IPS DF 6.9 (cell line): ENCODE results near the gene ZNF214.

Source experiments
- DNase-seq: peaks from one replicate; pipeline ENCODE4 v3.0.0-alpha.2; 2013; ENCODE audit warnings: low read depth, low spot score
- H3K27ac ChIP-seq: one replicate; pipeline ENCODE4 v1.5.1; 2013; ENCODE audit warnings: low read length, control low read depth
- H3K27me3 ChIP-seq: 2 replicates; pipeline ENCODE4 v1.6.1; 2013; ENCODE audit warnings: mild to moderate bottlenecking, low read length; ENCODE audit not compliant: control insufficient read depth, insufficient read depth
- H3K36me3 ChIP-seq: 2 replicates; pipeline ENCODE4 v1.6.1; 2013; ENCODE audit warnings: low read length; ENCODE audit not compliant: control insufficient read depth, insufficient read depth
- H3K4me1 ChIP-seq: 2 replicates; pipeline ENCODE4 v1.6.1; 2013; ENCODE audit warnings: low read length; ENCODE audit not compliant: control insufficient read depth, insufficient read depth
- H3K4me3 ChIP-seq: 2 replicates; pipeline ENCODE4 v1.5.1; 2013; ENCODE audit warnings: mild to moderate bottlenecking, low read length
- H3K9me3 ChIP-seq: 2 replicates; pipeline ENCODE4 v1.6.1; 2013; ENCODE audit warnings: low read length, inconsistent platforms; ENCODE audit not compliant: control insufficient read depth, insufficient read depth
- WGBS: extraction: QIAGEN DNeasy Blood & Tissue Kit; methylation state at CpG from one replicate; pipeline ENCODE4 v1.1.7; 2013; ENCODE audit warnings: mixed read lengths, missing lambda C conversion rate; ENCODE audit not compliant: insufficient read length, insufficient coverage; 5-methylcytosine and 5-hydroxymethylcytosine counted together

ZNF214 gene

DNA sequence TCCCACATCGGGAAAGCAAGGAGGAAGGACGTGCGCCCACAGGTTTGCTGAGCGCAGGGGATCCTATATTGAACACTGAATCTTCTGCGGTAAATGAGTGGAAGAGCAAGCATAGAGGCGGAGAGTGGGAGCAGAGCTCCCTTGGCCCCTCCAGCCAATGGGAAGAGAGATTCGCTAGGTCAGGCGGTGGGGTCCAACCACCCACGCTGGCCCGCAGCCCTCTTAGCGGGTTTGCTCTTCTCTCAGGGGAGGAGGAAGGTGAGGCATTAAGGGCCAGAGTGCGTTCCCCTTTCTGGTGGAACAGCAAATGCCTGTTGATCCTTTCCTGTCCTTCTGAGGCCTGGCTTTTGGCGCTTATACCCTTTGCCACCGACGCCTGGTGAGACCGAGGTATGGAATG lies 10.7 kb upstream of the ZNF214 start:
- H3K27me3 ChIP-seq = no peaks in the 10 kb centered on the region
- H3K36me3 ChIP-seq = no peaks in the 10 kb centered on the region
- no peaks in the 10 kb centered on the region for H3K9me3 ChIP-seq
- DNase-seq = no peak
- WGBS = no CpG with 5 or more reads among the region's 16 CpGs
- H3K4me1 ChIP-seq = no peaks in the 10 kb centered on the region
- no peak overlapping the region for H3K4me3 ChIP-seq
- H3K27ac ChIP-seq = no peak overlapping the region

DNA sequence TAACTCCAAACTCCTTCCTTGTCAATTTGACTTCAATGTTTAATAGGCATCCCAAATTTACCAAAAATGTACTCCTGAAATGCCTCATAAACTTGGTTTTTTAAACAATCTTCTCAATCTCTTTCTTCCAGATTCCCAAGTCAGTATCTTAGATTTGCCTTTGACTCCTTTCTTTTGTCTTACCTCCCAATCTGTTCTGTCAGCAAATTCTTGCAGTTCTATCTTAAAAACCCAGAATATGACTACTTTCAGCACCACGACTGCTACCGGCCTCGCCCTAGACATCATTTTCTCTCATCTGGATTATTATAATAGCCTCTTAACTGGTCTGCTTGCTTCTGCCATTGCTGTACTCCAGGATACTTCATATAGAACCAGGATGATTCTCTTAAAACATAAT lies 8.0 kb upstream of the ZNF214 start:
- H3K4me3 ChIP-seq = no peak overlapping the region
- H3K27ac ChIP-seq = no peak overlapping the region
- H3K9me3 ChIP-seq = no peaks in the 10 kb centered on the region
- no peaks in the 10 kb centered on the region for H3K36me3 ChIP-seq
- no peak for DNase-seq
- no CpG with 5 or more reads among the region's 3 CpGs for WGBS
- H3K27me3 ChIP-seq = no peaks in the 10 kb centered on the region
- H3K4me1 ChIP-seq = no peaks in the 10 kb centered on the region

- whole genome bisulfite sequencing = no CpG with 5 or more reads among the region's 5 CpGs
- Histone ChIP-seq H3K27ac (no peak overlapping the region), H3K9me3 (no peaks in the 10 kb centered on the region), H3K27me3 (no peaks in the 10 kb centered on the region), H3K4me1 (no peaks in the 10 kb centered on the region), H3K4me3 (no peak overlapping the region), H3K36me3 (no peaks in the 10 kb centered on the region)
- no peak for DNase-seq
Observed at GRCh38 chr11:7021318-7021717, 1.2 kb upstream of the ZNF214 start.

- Histone ChIP-seq H3K4me1 (no peaks in the 10 kb centered on the region), H3K27ac (no peak overlapping the region), H3K4me3 (peak overlapping the region; percentile 67), H3K27me3 (no peaks in the 10 kb centered on the region), H3K36me3 (no peaks in the 10 kb centered on the region), H3K9me3 (no peaks in the 10 kb centered on the region)
- no CpG with 5 or more reads among the region's 26 CpGs for WGBS
- no peak for DNase-seq
Observed at GRCh38 chr11:7019500-7020182, 505 bp downstream of the ZNF214 start.

DNA sequence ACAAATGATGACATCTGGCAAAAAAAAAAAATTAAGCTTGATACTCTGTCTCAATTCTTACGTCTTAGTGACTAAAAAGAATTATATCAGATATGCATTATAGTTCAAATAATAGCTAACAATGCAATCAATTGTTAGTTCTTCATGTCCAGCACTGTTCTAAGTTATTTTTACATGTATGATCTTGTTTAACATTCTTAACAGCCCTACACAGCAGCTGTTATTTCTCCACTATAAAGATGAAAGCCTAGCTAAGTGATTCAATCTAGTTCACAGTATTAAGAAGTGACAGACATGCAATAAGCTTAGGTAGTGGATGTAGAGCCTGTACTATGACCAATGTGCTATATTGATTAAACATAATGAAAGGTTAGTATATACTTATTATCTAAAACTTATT lies 4.1 kb downstream of the ZNF214 start:
- no peaks in the 10 kb centered on the region for H3K4me1 ChIP-seq
- H3K27me3 ChIP-seq = no peaks in the 10 kb centered on the region
- no CpG with 5 or more reads among the region's 1 CpG for WGBS
- no peaks in the 10 kb centered on the region for H3K36me3 ChIP-seq
- H3K9me3 ChIP-seq = no peaks in the 10 kb centered on the region
- H3K4me3 ChIP-seq = no peak overlapping the region
- DNase-seq = no peak
- H3K27ac ChIP-seq = no peak overlapping the region

- Histone ChIP-seq H3K27me3 (no peaks in the 10 kb centered on the region), H3K27ac (no peak overlapping the region), H3K4me3 (no peak overlapping the region), H3K9me3 (no peaks in the 10 kb centered on the region), H3K36me3 (no peaks in the 10 kb centered on the region), H3K4me1 (no peaks in the 10 kb centered on the region)
- WGBS = no CpG with 5 or more reads among the region's 1 CpG
- DNase-seq = no peak
Observed at GRCh38 chr11:7014118-7014517, 6.0 kb downstream of the ZNF214 start.

- H3K4me3 ChIP-seq = no peak overlapping the region
- H3K27ac ChIP-seq = no peak overlapping the region
- H3K4me1 ChIP-seq = no peaks in the 10 kb centered on the region
- H3K27me3 ChIP-seq = no peaks in the 10 kb centered on the region
- no peaks in the 10 kb centered on the region for H3K36me3 ChIP-seq
- no CpG with 5 or more reads among the region's 3 CpGs for WGBS
- DNase-seq = no peak
- no peaks in the 10 kb centered on the region for H3K9me3 ChIP-seq
Observed at GRCh38 chr11:7004482-7004881, 15.7 kb downstream of the ZNF214 start.

- Histone ChIP-seq H3K9me3 (no peaks in the 10 kb centered on the region), H3K4me1 (no peaks in the 10 kb centered on the region), H3K4me3 (no peak overlapping the region), H3K27ac (no peak overlapping the region), H3K27me3 (no peaks in the 10 kb centered on the region), H3K36me3 (no peaks in the 10 kb centered on the region)
- DNase-seq = no peak
Observed at GRCh38 chr11:6995703-6996102, 24.4 kb downstream of the ZNF214 start.

DNA sequence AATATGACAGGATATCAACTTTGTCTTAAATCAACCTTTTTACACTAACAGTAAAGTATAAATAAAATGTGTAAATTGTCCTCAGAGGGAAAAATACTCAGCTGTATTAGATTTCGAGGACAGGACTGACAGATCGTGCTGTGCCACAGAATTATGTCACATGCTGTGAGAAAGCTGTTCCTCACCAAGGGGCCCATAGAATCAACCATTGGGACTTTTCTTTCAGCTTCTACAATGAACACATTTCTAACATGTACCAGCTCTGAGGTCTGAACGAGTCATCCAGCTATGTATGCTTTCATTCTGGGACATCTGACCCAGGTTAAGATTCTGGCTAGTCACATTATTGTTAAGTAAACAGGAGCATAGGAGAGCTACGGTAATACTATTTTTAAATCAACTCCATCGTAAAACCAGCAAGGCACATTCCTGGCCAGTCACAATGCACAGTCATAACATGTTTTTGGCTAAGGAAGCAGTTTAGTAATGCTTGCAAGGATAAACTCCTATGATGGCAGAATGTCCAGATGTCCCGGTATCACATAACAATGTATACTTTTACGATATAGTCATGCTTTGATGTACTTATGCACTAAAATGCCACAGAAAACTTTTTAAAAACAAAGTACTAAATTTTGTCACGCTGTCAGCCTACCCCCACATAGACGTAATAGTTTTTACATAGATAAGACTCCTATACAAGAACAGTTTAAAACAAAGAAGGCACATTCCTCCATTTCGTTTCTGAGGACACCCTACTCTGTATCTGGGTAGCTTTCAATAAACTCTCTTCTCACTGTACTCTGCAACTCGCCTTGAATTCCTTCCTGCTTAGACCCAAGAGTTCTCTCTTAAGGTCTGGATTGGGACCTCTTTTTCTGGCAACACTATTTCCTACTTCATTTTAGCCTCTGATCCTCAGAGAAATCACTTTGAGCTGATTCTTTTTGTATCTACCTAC lies 27.4 kb downstream of the ZNF214 start:
- Histone ChIP-seq H3K4me3 (no peak overlapping the region), H3K9me3 (no peaks in the 10 kb centered on the region), H3K27me3 (no peaks in the 10 kb centered on the region), H3K4me1 (no peaks in the 10 kb centered on the region), H3K36me3 (no peaks in the 10 kb centered on the region), H3K27ac (no peak overlapping the region)
- no CpG with 5 or more reads among the region's 11 CpGs for WGBS
- no peak for DNase-seq

GRCh38 chr11:6992026-6992425 lies 28.1 kb downstream of the ZNF214 start:
- no peaks in the 10 kb centered on the region for H3K9me3 ChIP-seq
- WGBS = no CpG with 5 or more reads among the region's 2 CpGs
- no peak overlapping the region for H3K4me3 ChIP-seq
- no peak for DNase-seq
- no peaks in the 10 kb centered on the region for H3K4me1 ChIP-seq
- no peaks in the 10 kb centered on the region for H3K36me3 ChIP-seq
- no peaks in the 10 kb centered on the region for H3K27me3 ChIP-seq
- no peak overlapping the region for H3K27ac ChIP-seq
